Stimulated activated CD4-positive, alpha-beta T cell treated with anti-CD3 and anti-CD28 coated beads, Interleukin-1b, Interleukin-23, amount 100 ng/mL, for 48 hours (primary cell): ENCODE results near the gene COG8.
A peak's percentile ranks its signal among the peaks of the same experiment; 100 is the strongest.

Source experiments
- DNase-seq: peaks from one replicate; pipeline ENCODE4 v3.0.0-alpha.2; 2020

Gene COG8

GRCh38 chr16:69344171-69344570, 4.8 kb upstream of the COG8 start:
- DNase-seq = no peak

GRCh38 chr16:69340095-69340644, 806 bp upstream of the COG8 start:
- peak; percentile 22 for DNase-seq

GRCh38 chr16:69338557-69339288, 641 bp downstream of the COG8 start:
- no peak for DNase-seq

GRCh38 chr16:69334696-69335095, 4.7 kb downstream of the COG8 start:
- DNase-seq = no peak

GRCh38 chr16:69330286-69331109, 8.9 kb downstream of the COG8 start, which contains the start of gene PDF:
Gene PDF, minus strand, starts transcription at chr16:69330588. Its CDS starts 18 bp downstream, at chr16:69330570.
- DNase-seq = peak; percentile 81

GRCh38 chr16:69329369-69330285, 9.7 kb downstream of the COG8 start:
- peak; percentile 52 for DNase-seq

GRCh38 chr16:69328854-69329316, 10.5 kb downstream of the COG8 start:
- DNase-seq = no peak

GRCh38 chr16:69327585-69328310, 11.6 kb downstream of the COG8 start:
- no peak for DNase-seq

GRCh38 chr16:69326172-69326873, 13.0 kb downstream of the COG8 start:
- DNase-seq = no peak

- no peak for DNase-seq
Observed at GRCh38 chr16:69325784-69326171, 13.6 kb downstream of the COG8 start.

GRCh38 chr16:69324585-69325253, 14.6 kb downstream of the COG8 start:
- DNase-seq = no peak

- no peak for DNase-seq
Observed at GRCh38 chr16:69324013-69324531, 15.3 kb downstream of the COG8 start.

- no peak for DNase-seq
Observed at GRCh38 chr16:69323415-69323814, 15.9 kb downstream of the COG8 start.

- DNase-seq = no peak
Observed at GRCh38 chr16:69322343-69322742, 17.0 kb downstream of the COG8 start.

GRCh38 chr16:69321080-69321479, 18.3 kb downstream of the COG8 start:
- no peak for DNase-seq

- DNase-seq = no peak
Observed at GRCh38 chr16:69320740-69321073, 18.7 kb downstream of the COG8 start.

- no peak for DNase-seq
Observed at GRCh38 chr16:69319826-69320739, 19.3 kb downstream of the COG8 start.

- DNase-seq = no peak
Observed at GRCh38 chr16:69319381-69319780, 20.0 kb downstream of the COG8 start.

- DNase-seq = no peak
Observed at GRCh38 chr16:69318911-69319289, 20.5 kb downstream of the COG8 start.
